ENCODE results near the gene DIAPH1.

The DIAPH1 gene

DNA sequence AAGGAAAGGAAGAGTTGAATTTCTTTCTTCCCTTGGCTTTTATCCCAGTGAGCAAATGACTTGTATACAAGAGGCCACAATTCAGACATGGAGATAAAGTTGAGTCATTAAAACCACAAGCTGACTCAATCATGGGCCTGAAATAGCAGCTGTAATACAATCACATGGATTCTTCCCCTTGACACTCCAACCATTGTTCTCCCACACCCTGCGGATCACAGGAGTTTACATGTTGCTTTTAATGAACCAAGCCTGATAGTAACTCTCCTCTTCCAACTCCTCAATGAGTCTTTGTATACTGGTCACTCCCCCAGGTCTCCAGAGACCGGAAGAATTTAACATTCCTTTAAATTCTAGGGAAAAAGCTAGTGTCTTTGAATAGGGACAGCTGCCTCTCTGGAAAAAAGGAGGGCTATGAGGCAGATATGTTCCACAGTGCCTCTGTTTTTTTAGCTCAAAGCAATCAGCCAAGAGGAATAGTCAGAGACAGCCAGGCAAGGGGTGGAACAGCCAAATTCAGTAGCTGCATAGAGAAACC is 97.5 kb downstream of the DIAPH1 start (continued):
- TF ChIP-seq ZNF629 (tag by site-specific recombination; IDR thresholded peaks at IDR 0.05), result peak; percentile 90
- TF ChIP-seq ZNF239 (tag by site-specific recombination; IDR thresholded peaks at IDR 0.05), result no peak
- no peak for TF ChIP-seq ZNF610 (tag by site-specific recombination; IDR thresholded peaks at IDR 0.05; ENCODE audit: borderline replicate concordance)
- TF ChIP-seq WT1 (tag by site-specific recombination; IDR thresholded peaks at IDR 0.05), result peak; percentile 62; the same call in 1 of the 2 replicates
- TF ChIP-seq ZNF335 (tag by site-specific recombination; conservative IDR thresholded peaks at IDR 0.05), result 0 out of 2 replicates have a peak, but pooled peaks have one; percentile 39
- TF ChIP-seq ZNF624 (tag by site-specific recombination; IDR thresholded peaks at IDR 0.05), result no peak
- TF ChIP-seq ZBTB20 (tag by site-specific recombination; IDR thresholded peaks at IDR 0.05), result no peak
- TF ChIP-seq ZBTB11 (tag by site-specific recombination; conservative IDR thresholded peaks at IDR 0.05; ENCODE audit: low read depth), result no peak
- TF ChIP-seq OVOL3 (tag by site-specific recombination; IDR thresholded peaks at IDR 0.05), result no peak
- no peak for TF ChIP-seq YY2 (tag by site-specific recombination; IDR thresholded peaks at IDR 0.05)
- TF ChIP-seq ZNF585B (tag by site-specific recombination; IDR thresholded peaks at IDR 0.05), result no peak
- no peak for TF ChIP-seq ZNF837 (tag by site-specific recombination; IDR thresholded peaks at IDR 0.05)
- TF ChIP-seq, protein P1, sequence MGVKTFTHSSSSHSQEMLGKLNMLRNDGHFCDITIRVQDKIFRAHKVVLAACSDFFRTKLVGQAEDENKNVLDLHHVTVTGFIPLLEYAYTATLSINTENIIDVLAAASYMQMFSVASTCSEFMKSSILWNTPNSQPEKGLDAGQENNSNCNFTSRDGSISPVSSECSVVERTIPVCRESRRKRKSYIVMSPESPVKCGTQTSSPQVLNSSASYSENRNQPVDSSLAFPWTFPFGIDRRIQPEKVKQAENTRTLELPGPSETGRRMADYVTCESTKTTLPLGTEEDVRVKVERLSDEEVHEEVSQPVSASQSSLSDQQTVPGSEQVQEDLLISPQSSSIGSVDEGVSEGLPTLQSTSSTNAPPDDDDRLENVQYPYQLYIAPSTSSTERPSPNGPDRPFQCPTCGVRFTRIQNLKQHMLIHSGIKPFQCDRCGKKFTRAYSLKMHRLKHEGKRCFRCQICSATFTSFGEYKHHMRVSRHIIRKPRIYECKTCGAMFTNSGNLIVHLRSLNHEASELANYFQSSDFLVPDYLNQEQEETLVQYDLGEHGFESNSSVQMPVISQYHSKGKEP (tag by site-specific recombination; IDR thresholded peaks at IDR 0.05), result no peak
- TF ChIP-seq ZNF600 (tag by site-specific recombination; IDR thresholded peaks at IDR 0.05), result peak; percentile 71; the same call in 1 of the 2 replicates
- peak; percentile 73 for TF ChIP-seq ZNF692 (tag by site-specific recombination; IDR thresholded peaks at IDR 0.05)
- TF ChIP-seq ZEB2 (tag by site-specific recombination; IDR thresholded peaks at IDR 0.05), result peak; percentile 88
- TF ChIP-seq MEIS1 (CRISPR knock-in tag; IDR thresholded peaks at IDR 0.05; ENCODE audit: borderline replicate concordance), result no peak
- TF ChIP-seq ZNF211 (tag by site-specific recombination; IDR thresholded peaks at IDR 0.05; ENCODE audit: low read depth), result 0 out of 2 replicates have a peak, but pooled peaks have one; percentile 27
- TF ChIP-seq, protein P2, sequence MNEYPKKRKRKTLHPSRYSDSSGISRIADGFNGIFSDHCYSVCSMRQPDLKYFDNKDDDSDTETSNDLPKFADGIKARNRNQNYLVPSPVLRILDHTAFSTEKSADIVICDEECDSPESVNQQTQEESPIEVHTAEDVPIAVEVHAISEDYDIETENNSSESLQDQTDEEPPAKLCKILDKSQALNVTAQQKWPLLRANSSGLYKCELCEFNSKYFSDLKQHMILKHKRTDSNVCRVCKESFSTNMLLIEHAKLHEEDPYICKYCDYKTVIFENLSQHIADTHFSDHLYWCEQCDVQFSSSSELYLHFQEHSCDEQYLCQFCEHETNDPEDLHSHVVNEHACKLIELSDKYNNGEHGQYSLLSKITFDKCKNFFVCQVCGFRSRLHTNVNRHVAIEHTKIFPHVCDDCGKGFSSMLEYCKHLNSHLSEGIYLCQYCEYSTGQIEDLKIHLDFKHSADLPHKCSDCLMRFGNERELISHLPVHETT (tag by site-specific recombination; IDR thresholded peaks at IDR 0.05), result peak; percentile 80
- no peak for TF ChIP-seq ZNF148 (tag by site-specific recombination; IDR thresholded peaks at IDR 0.05; ENCODE audit: borderline replicate concordance)
- TF ChIP-seq HOXD13 (CRISPR knock-in tag; IDR thresholded peaks at IDR 0.05; ENCODE audit: borderline replicate concordance), result no peak
- peak; percentile 91 for TF ChIP-seq SCRT2 (tag by site-specific recombination; IDR thresholded peaks at IDR 0.05)
- no peak for TF ChIP-seq ZNF521 (tag by site-specific recombination; IDR thresholded peaks at IDR 0.05)
- TF ChIP-seq ZNF792 (tag by site-specific recombination; IDR thresholded peaks at IDR 0.05), result no peak
- TF ChIP-seq ZNF24 (tag by site-specific recombination; IDR thresholded peaks at IDR 0.05), result peak; percentile 92
- no peak for TF ChIP-seq ZNF132 (tag by site-specific recombination; IDR thresholded peaks at IDR 0.05; ENCODE audit: borderline replicate concordance)
